Adipocyte (in vitro differentiated cells): ENCODE data around the gene NIN.
A peak's percentile ranks its signal among the peaks of the same experiment; 100 is the strongest.
"Not testable (repeated sequence)": the region's sequence is repeated elsewhere in the genome, so short reads cannot be mapped to it uniquely, and the experiment has no call there.

Experiments
- DNase-seq: peaks from one replicate; pipeline ENCODE4 v3.0.0-alpha.2; 2015; ENCODE audit warnings: low read depth
- H3K27me3 ChIP-seq: replicated peaks from 2 replicates; pipeline ENCODE4 v1.7.0; 2013; ENCODE audit warnings: mild to moderate bottlenecking, low read length, moderate library complexity; ENCODE audit not compliant: control insufficient read depth, insufficient read depth
- H3K36me3 ChIP-seq: 2 replicates; pipeline ENCODE4 v1.7.0; 2013; ENCODE audit warnings: low read length, mild to moderate bottlenecking, moderate library complexity; ENCODE audit not compliant: control insufficient read depth, insufficient read depth, severe bottlenecking
- H3K4me1 ChIP-seq: 2 replicates; pipeline ENCODE4 v1.7.0; 2013; ENCODE audit warnings: mild to moderate bottlenecking, low read length, moderate library complexity; ENCODE audit not compliant: control insufficient read depth, insufficient read depth
- H3K4me3 ChIP-seq: 2 replicates; pipeline ENCODE4 v1.7.0; 2013; ENCODE audit warnings: mild to moderate bottlenecking, low read length, moderate library complexity
- H3K9ac ChIP-seq: 2 replicates; pipeline ENCODE4 v1.7.0; 2013; ENCODE audit warnings: mild to moderate bottlenecking, low read length, moderate library complexity
- H3K9me3 ChIP-seq: 2 replicates; pipeline ENCODE4 v1.7.0; 2013; ENCODE audit warnings: mild to moderate bottlenecking, low read length, moderate library complexity; ENCODE audit not compliant: control insufficient read depth

Gene NIN

GRCh38 chr14:50697659-50698290 is 133.2 kb downstream of the NIN start:
- Histone ChIP-seq H3K9me3 (peaks cover 11% of the 10 kb centered on the region), H3K9ac (no peak overlapping the region), H3K4me3 (no peak overlapping the region), H3K36me3 (no peaks in the 10 kb centered on the region), H3K4me1 (no peaks in the 10 kb centered on the region), H3K27me3 (no peaks in the 10 kb centered on the region)
- no peak for DNase-seq

GRCh38 chr14:50694260-50694659 is 136.7 kb downstream of the NIN start:
- not testable (repeated sequence) for H3K36me3 ChIP-seq, H3K27me3 ChIP-seq, H3K9ac ChIP-seq, H3K4me3 ChIP-seq, H3K4me1 ChIP-seq, DNase-seq
- peaks cover 17% of the 10 kb centered on the region for H3K9me3 ChIP-seq

GRCh38 chr14:50688875-50689274 is 142.1 kb downstream of the NIN start:
- no peaks in the 10 kb centered on the region for H3K4me1 ChIP-seq
- H3K9ac ChIP-seq, result no peak overlapping the region
- H3K9me3 ChIP-seq, result peaks cover 14% of the 10 kb centered on the region
- no peak for DNase-seq
- no peaks in the 10 kb centered on the region for H3K36me3 ChIP-seq
- H3K27me3 ChIP-seq, result no peaks in the 10 kb centered on the region
- no peak overlapping the region for H3K4me3 ChIP-seq

GRCh38 chr14:50679674-50680073 is 151.3 kb downstream of the NIN start:
- peaks cover 17% of the 10 kb centered on the region for H3K4me1 ChIP-seq
- H3K27me3 ChIP-seq, result no peaks in the 10 kb centered on the region
- no peaks in the 10 kb centered on the region for H3K36me3 ChIP-seq
- no peak for DNase-seq
- H3K4me3 ChIP-seq, result no peak overlapping the region
- H3K9ac ChIP-seq, result no peak overlapping the region
- H3K9me3 ChIP-seq, result no peaks in the 10 kb centered on the region

- Histone ChIP-seq H3K27me3 (no peaks in the 10 kb centered on the region), H3K36me3 (no peaks in the 10 kb centered on the region), H3K9me3 (no peaks in the 10 kb centered on the region), H3K4me3 (no peak overlapping the region), H3K4me1 (peaks cover 17% of the 10 kb centered on the region), H3K9ac (no peak overlapping the region)
- DNase-seq, result no peak
These were observed 152.8 kb downstream of the NIN start for GRCh38 chr14:50678163-50678562.

GRCh38 chr14:50677527-50678063 is 153.4 kb downstream of the NIN start:
- Histone ChIP-seq H3K9ac (peak overlapping the region; percentile 25), H3K9me3 (no peaks in the 10 kb centered on the region), H3K4me1 (peaks cover 17% of the 10 kb centered on the region), H3K4me3 (peak overlapping the region; percentile 41), H3K36me3 (no peaks in the 10 kb centered on the region), H3K27me3 (no peaks in the 10 kb centered on the region)
- peak; percentile 61 for DNase-seq

- H3K4me1 ChIP-seq, result peaks cover 17% of the 10 kb centered on the region
- H3K9me3 ChIP-seq, result no peaks in the 10 kb centered on the region
- H3K4me3 ChIP-seq, result peak overlapping the region; percentile 41
- peak overlapping the region; percentile 25 for H3K9ac ChIP-seq
- no peaks in the 10 kb centered on the region for H3K27me3 ChIP-seq
- no peaks in the 10 kb centered on the region for H3K36me3 ChIP-seq
- no peak for DNase-seq
These were observed 154.0 kb downstream of the NIN start for GRCh38 chr14:50676814-50677516.

- Histone ChIP-seq H3K36me3 (no peaks in the 10 kb centered on the region), H3K27me3 (no peaks in the 10 kb centered on the region), H3K9ac (no peak overlapping the region), H3K4me1 (peaks cover 17% of the 10 kb centered on the region), H3K4me3 (no peak overlapping the region), H3K9me3 (no peaks in the 10 kb centered on the region)
- DNase-seq, result no peak
These were observed 155.4 kb downstream of the NIN start for GRCh38 chr14:50675597-50675996.

GRCh38 chr14:50670866-50671256 is 160.1 kb downstream of the NIN start:
- DNase-seq, result no peak
- Histone ChIP-seq H3K4me1 (peaks cover 4% of the 10 kb centered on the region), H3K9ac (no peak overlapping the region)

GRCh38 chr14:50670196-50670865 is 160.6 kb downstream of the NIN start:
- H3K4me3 ChIP-seq, result no peak overlapping the region
- no peak overlapping the region for H3K9ac ChIP-seq
- H3K9me3 ChIP-seq, result no peaks in the 10 kb centered on the region
- H3K4me1 ChIP-seq, result peaks cover 9% of the 10 kb centered on the region
- no peak for DNase-seq
- H3K36me3 ChIP-seq, result no peaks in the 10 kb centered on the region
- H3K27me3 ChIP-seq, result no peaks in the 10 kb centered on the region

More at GRCh38 chr14:50670866-50671256, 160.1 kb downstream of the NIN start:
- H3K9me3 ChIP-seq, result no peaks in the 10 kb centered on the region
- H3K36me3 ChIP-seq, result no peaks in the 10 kb centered on the region
- no peaks in the 10 kb centered on the region for H3K27me3 ChIP-seq
- H3K4me3 ChIP-seq, result no peak overlapping the region
